ENCODE measurements around the gene DDX49. TPM values are rescaled to one million over a fixed set of nuclear protein-coding genes. Genes with fewer than 3 reads are reported as not detected.

The DDX49 gene
- total RNA-seq, 1 experiment from 2014 or later, result 51.9 TPM

- H3K4me3 ChIP-seq (replicated peaks in 1 of 2; ENCODE audit: low read depth in 1 of 2, low read length in 2 of 2), result no peak overlapping the region
- H3K4me1 ChIP-seq (ENCODE audit: control insufficient read depth in 1 of 2, insufficient read depth in 2 of 2, low read length in 2 of 2), result peaks cover 0 to 7% of the 10 kb centered on the region in 2 experiments; a peak in 2 of 4 replicates
- DNase-seq (ENCODE audit: low read depth, low spot score) (no peak), ATAC-seq (no peak)
- no peak overlapping the region for H3K27ac ChIP-seq (ENCODE audit: low read depth, low read length)
- ChIA-PET RAD21 (ENCODE audit: low non-redundant PET in 1 of 2, low total read pairs in 2 of 2, uncharacterized antibody in 2 of 2, unreplicated experiment in 2 of 2) (no interaction called here), POLR2A (no interaction called here), CTCF (no interaction called here)
- no peaks in the 10 kb centered on the region for H3K36me3 ChIP-seq (ENCODE audit: control insufficient read depth in 1 of 2, insufficient read depth in 2 of 2, low read length in 2 of 2)
- H3K4me2 ChIP-seq (ENCODE audit: low read length), result no peak overlapping the region
- intact Hi-C loops (cut with micrococcal nuclease), result no loop called here
- H3K9ac ChIP-seq (ENCODE audit: low read length), result no peak overlapping the region
- no peak overlapping the region for H2AFZ ChIP-seq (ENCODE audit: low read depth, low read length, poor library complexity, severe bottlenecking)
- BruUV-seq (replicated peaks), result no TSS peak
- no peaks in the 10 kb centered on the region for H4K20me1 ChIP-seq (ENCODE audit: insufficient read depth)
- no peak for TF ChIP-seq EZH2 (IDR thresholded peaks at IDR 0.05)
- TF ChIP-seq, protein P1, sequence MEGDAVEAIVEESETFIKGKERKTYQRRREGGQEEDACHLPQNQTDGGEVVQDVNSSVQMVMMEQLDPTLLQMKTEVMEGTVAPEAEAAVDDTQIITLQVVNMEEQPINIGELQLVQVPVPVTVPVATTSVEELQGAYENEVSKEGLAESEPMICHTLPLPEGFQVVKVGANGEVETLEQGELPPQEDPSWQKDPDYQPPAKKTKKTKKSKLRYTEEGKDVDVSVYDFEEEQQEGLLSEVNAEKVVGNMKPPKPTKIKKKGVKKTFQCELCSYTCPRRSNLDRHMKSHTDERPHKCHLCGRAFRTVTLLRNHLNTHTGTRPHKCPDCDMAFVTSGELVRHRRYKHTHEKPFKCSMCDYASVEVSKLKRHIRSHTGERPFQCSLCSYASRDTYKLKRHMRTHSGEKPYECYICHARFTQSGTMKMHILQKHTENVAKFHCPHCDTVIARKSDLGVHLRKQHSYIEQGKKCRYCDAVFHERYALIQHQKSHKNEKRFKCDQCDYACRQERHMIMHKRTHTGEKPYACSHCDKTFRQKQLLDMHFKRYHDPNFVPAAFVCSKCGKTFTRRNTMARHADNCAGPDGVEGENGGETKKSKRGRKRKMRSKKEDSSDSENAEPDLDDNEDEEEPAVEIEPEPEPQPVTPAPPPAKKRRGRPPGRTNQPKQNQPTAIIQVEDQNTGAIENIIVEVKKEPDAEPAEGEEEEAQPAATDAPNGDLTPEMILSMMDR (IDR thresholded peaks at IDR 0.05 in 2 of 3, conservative IDR thresholded peaks at IDR 0.05 in 1 of 3; ENCODE audit: borderline replicate concordance in 1 of 3, insufficient read depth in 1 of 3, low read depth in 2 of 3, low read length in 2 of 3), result no peak
- TF ChIP-seq, protein P2, sequence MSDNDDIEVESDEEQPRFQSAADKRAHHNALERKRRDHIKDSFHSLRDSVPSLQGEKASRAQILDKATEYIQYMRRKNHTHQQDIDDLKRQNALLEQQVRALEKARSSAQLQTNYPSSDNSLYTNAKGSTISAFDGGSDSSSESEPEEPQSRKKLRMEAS (IDR thresholded peaks at IDR 0.05), result no peak
- TF ChIP-seq POLR2AphosphoS5 (IDR thresholded peaks at IDR 0.05; ENCODE audit: low read depth, low read length), result no peak
- no peak for TF ChIP-seq CEBPB (IDR thresholded peaks at IDR 0.05; ENCODE audit: low read depth)
- TF ChIP-seq YY1 (IDR thresholded peaks at IDR 0.05; ENCODE audit: extremely low read depth, insufficient replicate concordance, low read depth, low read length), result no peak
- no peak for TF ChIP-seq EGR1 (IDR thresholded peaks at IDR 0.05; ENCODE audit: low read depth)
- TF ChIP-seq, protein P3, sequence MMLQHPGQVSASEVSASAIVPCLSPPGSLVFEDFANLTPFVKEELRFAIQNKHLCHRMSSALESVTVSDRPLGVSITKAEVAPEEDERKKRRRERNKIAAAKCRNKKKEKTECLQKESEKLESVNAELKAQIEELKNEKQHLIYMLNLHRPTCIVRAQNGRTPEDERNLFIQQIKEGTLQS (IDR thresholded peaks at IDR 0.05), result no peak
- TF ChIP-seq REST (IDR thresholded peaks at IDR 0.05; ENCODE audit: low read depth), result no peak
- no peak for TF ChIP-seq CBX3 (IDR thresholded peaks at IDR 0.05; ENCODE audit: low read depth)
- TF ChIP-seq, protein P4, sequence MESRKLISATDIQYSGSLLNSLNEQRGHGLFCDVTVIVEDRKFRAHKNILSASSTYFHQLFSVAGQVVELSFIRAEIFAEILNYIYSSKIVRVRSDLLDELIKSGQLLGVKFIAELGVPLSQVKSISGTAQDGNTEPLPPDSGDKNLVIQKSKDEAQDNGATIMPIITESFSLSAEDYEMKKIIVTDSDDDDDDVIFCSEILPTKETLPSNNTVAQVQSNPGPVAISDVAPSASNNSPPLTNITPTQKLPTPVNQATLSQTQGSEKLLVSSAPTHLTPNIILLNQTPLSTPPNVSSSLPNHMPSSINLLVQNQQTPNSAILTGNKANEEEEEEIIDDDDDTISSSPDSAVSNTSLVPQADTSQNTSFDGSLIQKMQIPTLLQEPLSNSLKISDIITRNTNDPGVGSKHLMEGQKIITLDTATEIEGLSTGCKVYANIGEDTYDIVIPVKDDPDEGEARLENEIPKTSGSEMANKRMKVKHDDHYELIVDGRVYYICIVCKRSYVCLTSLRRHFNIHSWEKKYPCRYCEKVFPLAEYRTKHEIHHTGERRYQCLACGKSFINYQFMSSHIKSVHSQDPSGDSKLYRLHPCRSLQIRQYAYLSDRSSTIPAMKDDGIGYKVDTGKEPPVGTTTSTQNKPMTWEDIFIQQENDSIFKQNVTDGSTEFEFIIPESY (IDR thresholded peaks at IDR 0.05; ENCODE audit: extremely low read depth, insufficient replicate concordance, low read length), result no peak
- no peak for TF ChIP-seq ELF1 (IDR thresholded peaks at IDR 0.05; ENCODE audit: borderline replicate concordance, low read depth)
- no peaks in the 10 kb centered on the region for H3K27me3 ChIP-seq (ENCODE audit: insufficient read depth, low read length)
- H3K9me2 ChIP-seq (ENCODE audit: insufficient read depth), result no peaks in the 10 kb centered on the region
- no peaks in the 10 kb centered on the region for H3K79me2 ChIP-seq (ENCODE audit: insufficient read depth, low read length)
- H3K9me3 ChIP-seq (ENCODE audit: control insufficient read depth in 1 of 2, insufficient read depth in 1 of 2, low read depth in 1 of 2, low read length in 2 of 2), result no peaks in the 10 kb centered on the region
Measured at GRCh38 chr19:18886972-18887371, 32.5 kb upstream of the DDX49 start.

Measured in HCT116 (cell line).